ENCODE data around the gene SRSF6.
A peak's percentile ranks its signal among the peaks of the same experiment; 100 is the strongest.
"Not testable (repeated sequence)": the region's sequence is repeated elsewhere in the genome, so short reads cannot be mapped to it uniquely, and the experiment has no call there.

Gene SRSF6

GRCh38 chr20:43448748-43449535 lies 8.8 kb upstream of the SRSF6 start:
- DNase-seq (ENCODE audit: low read depth, low spot score), result peak; percentile 9

- no peak for DNase-seq (ENCODE audit: low read depth, low spot score)
Measured at GRCh38 chr20:43450841-43451799, 6.6 kb upstream of the SRSF6 start.

GRCh38 chr20:43452404-43453126 lies 5.1 kb upstream of the SRSF6 start:
- no peak for DNase-seq (ENCODE audit: low read depth, low spot score)

DNA sequence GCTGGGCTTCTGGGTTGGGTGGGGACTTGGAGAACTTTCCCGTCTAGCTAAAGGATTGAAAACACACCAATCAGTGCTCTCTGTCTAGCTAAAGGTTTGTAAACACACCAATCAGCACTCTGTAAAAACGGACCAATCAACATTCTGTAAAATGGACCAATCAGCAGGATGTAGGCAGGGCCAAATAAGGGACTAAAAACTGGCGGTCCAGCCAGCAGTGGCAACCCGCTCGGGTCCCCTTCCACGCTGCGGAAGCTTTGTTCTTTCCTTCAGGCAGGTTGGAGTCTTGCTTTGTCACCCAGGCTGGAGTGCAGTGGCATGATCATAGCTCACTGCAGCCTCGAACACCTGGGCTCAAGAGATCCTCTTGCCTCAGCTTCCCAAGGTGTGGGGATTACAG lies 1.4 kb upstream of the SRSF6 start:
- DNase-seq (ENCODE audit: low read depth, low spot score), result not testable (repeated sequence)

- DNase-seq (ENCODE audit: low read depth, low spot score), result peak; percentile 77
Measured at GRCh38 chr20:43456809-43457639, 672 bp upstream of the SRSF6 start.

GRCh38 chr20:43458422-43458924 lies 777 bp downstream of the SRSF6 start:
- no peak for DNase-seq (ENCODE audit: low read depth, low spot score)

DNA sequence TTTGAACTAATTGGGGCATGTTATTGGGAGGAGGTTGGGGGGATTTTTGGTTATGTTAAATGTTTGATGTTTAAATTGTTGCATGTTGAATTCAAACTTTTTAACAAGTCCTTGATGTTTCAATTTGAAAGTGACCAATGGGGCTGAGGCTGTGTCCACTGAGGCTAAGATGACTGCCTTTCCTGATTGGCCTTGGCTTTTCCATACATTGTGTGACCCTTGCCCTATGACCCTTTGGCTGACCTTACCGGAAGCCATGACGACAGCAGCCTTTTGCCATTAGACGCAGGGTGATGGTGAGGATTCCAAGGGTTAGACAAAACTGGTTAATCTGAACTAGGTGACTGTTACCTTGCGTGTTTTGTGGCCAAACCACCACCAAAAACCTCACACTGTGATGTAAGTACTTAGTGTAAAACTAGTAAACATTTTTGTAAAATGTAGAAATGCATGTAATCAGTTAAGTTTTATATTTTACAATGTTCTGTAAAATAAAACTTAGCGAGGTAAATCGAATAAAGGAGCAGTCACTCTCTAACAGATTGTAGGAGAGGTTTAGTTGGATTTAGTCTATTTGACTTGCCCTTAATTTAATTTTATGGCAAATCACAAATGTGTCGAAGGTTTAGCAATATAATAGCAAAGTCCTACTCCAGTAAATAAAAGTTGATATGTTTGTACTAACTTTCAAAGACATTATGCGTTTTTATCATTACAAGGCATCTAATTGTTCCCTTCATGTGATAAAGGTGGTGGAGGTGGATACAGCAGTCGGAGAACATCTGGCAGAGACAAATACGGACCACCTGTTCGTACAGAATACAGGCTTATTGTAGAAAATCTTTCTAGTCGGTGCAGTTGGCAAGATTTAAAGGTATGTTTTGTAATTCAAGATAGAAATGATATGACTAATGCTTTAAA lies 1.6 kb downstream of the SRSF6 start:
- DNase-seq (ENCODE audit: low read depth, low spot score), result no peak

- no peak for DNase-seq (ENCODE audit: low read depth, low spot score)
Measured at GRCh38 chr20:43460172-43460829, 2.6 kb downstream of the SRSF6 start.

GRCh38 chr20:43460830-43461200 lies 3.1 kb downstream of the SRSF6 start:
- no peak for DNase-seq (ENCODE audit: low read depth, low spot score)

DNA sequence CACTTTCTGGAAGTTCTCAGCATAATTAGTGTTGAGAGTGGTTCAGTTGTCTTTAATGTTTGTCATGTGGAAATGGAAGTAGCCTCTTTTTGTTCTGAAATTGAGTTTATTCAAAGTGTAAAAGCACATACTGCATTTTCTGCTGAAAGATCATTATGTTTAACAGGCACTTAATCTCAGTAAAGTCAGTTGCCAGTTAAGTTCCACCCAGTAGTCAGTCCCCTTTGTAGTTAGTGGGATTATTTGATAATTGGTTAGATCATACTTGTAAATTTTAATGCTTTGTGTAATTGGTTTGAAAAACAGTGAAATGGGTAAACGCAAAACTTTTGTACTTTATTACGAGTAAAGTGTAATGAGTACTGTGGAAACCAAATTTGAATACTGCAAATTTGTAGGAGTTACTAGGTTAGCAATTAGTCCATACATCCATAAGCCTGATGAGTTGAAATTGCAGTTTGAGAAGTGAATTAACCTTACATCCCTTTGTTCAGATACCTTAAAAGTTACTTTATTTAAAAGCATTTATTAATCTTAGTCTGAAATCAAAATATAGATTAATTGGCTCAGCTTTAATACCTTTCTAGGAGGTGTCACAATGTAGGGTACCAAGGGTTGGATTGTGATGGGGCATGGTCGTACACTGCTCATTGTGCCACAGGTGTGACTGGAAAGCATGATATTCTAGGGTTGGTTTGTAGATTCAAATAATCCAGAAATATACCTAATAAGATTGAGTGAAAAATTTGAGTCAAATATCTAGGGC lies 4.4 kb downstream of the SRSF6 start:
- no peak for DNase-seq (ENCODE audit: low read depth, low spot score)

DNA sequence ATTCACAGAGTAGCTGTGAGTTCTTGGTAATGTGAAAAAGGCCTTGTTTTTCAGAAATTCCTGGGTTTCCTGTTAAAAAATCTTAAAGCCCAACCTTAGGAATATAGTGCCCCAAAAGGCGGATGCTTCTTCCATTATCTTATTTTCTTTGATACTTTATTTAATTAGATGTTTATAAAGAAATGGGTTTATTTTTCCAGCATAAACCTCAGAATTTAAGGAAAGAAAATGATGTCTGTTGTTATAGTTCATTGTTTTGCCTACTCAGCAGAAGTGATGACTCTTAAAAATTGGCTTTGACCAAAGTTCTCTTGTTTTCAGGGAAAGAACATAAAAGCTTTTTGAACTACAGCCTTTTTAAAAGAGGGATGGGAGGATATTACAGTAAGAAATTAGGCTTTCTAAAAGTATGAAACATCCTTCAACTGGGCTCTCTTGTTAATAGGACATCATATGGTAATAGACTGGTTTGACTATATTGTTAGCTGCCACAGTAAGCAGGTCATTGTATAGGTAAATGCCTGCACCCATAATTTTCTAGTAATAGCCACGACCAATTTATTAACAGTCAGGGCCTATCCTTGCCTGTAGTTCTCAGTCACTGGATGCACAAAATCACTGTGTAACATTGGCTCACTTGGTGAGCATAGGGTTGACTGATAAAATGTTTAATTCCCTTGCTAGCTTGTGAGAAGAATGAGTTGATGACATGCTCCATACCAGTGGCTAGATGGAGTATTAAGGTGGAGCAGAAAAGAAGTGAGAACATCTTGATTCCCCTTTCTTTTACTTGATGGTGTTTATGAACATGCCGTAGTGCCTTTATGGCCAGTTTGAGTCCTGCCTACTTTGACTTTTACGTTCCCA lies 5.2 kb downstream of the SRSF6 start:
- DNase-seq (ENCODE audit: low read depth, low spot score), result no peak

DNA sequence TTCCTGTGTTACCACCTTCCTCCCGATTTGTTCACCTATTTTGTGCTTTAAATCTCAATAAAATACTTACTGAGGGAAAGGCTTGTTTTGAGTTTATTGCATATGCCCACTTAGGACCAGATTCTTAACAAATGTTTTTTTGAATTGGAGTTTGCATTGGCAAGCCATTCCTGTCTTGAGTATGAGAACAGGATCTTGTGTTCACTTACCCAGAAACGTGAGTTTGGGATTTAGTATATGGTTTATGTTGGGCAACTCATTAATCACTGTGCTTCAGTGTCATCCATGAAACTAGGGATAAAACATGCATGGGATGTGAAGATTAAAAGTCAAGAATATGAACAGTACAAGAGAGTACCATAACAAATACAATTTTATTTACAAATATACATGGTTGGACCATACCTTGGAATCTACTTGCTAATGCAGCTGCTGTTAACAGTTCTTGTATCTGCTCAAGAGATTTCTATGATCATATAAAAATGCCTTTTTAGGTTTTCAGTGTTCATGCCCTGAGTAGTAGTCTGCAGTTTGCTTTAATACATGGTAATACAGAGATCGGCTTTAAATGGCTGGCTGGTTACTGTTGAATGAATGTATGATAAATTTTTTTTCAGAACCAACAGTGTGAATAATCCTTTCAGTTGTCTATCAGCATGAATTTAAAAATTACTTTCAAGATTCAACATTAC lies 6.0 kb downstream of the SRSF6 start:
- DNase-seq (ENCODE audit: low read depth, low spot score), result no peak

DNA sequence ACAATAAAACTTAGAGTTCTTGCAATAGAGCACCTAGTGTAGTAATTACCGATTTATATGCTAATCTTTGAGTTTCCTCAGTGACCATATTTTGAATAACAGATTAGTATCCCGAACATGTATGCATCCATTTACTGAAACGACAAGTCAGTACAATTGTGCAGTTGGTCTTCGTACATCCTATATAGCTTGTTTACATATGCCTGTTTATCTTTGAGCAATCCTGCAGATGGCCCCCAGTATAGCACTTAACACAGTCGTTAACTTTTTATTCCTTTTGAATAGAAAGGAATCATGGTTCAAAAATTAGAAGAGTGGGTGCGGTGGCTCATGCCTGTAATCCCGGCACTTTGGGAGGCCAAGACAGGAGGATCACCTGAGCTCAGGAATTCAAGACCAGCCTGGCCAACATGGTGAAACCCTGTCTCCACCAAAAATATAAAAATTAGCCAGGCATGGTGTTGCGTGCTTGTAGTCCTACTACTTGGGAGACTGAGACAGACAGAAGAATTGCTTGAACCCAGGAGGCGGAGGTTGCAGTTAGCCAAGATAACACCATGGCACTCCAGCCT lies 6.6 kb downstream of the SRSF6 start:
- DNase-seq (ENCODE audit: low read depth, low spot score), result no peak

DNA sequence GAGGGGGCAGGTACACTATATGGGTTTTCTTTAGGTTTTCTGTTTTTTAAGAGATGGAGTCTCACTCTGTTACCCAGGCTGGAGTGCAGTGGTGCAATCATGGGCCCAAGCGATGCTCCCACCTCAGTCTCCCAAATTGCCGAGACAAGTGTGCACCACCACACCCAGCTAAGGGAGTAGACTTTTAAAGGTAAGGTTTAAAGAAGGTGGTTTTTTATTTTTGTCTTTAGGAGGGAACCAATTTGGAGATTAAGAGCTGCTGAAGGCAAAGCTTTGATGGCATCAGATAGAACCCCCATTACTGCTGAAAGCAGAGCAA lies 7.9 kb downstream of the SRSF6 start:
- no peak for DNase-seq (ENCODE audit: low read depth, low spot score)

DNA sequence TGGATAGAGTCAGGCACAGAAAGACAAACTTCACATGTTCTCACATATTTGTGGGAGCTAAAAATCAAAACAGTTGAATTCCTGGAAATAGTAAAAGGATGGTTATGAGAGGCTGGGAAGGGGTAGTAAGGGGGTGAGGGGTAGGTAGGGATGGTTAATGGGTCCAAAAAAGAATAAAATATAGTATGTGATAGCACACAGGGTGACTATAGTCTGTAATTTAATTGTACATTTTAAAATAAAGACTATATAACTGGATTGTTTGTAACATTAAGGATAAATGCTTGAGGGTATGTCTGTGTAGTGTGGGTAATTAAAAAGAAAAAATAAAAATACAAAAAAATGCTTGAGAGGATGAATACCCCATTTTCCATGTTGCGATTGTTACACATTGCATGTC lies 9.9 kb downstream of the SRSF6 start:
- DNase-seq (ENCODE audit: low read depth, low spot score), result no peak

GRCh38 chr20:43472671-43473380 lies 15.1 kb downstream of the SRSF6 start:
- no peak for DNase-seq (ENCODE audit: low read depth, low spot score)
